ENCODE data around the gene ARHGAP30.

ARHGAP30 gene

DNA sequence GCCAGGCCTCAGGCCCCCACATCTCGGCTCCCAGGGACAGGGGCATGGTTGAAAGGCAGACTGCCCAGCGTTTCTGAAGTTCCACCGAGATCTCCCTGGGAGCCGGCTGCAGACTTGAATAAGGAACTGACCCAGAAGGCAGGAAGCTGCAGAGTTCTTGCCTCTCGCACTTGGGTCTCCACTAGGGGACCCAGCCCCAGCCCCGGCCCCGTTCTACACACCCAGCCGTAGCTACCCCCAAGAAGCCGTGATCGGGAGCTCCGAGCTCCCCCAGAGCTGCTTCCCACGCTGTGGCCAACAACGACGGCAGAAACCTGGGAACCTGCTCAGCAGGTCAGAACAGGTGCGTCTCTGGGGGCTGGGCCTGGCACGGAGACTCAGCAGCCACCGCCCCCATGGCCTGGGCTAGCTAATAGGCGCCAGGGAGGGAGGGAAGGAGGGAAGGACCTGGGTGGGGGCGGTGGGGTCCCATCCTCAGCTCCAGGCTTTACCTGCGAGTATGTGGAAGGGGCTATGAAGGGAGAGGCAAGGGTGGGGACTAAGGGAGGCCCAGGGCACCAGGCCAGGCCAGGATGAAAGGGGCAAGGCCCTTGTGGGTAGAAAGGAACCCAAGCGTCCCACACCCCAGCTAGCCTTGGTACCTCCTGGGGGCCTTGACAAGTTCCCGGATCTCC lies 19.7 kb upstream of the ARHGAP30 start, which contains the start of gene NECTIN4:
TSS of gene NECTIN4 (minus strand) at position 308 of the 674 bp plus-strand sequence. CDS start at position 46, 262 bp downstream.
- no peak for FAIRE-seq

DNA sequence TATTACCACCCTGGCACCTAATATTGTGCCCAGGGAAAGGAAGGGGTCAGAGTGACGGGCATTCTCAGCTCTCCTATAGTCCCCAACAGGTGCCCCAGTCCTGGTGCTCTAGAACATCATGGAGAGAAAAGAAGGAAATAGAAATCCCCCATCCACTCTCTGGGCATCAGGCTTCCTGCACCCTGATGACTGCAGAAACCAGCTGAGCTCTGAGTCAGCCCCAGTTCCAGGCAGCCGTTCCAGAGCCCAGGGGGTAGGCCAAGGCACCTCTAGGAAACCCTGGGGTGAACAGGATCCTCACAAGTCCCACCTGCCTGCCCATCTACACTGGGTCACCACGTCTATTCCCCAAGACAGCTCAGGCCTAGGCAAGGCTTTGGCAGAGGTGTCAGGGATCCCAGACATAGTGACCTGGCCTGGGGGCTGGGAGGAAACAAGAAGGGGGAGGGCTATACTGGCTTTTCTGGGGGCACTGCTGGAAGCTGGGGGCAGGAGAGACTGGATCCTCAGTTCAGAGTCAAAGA lies 19.0 kb upstream of the ARHGAP30 start:
- no peak for FAIRE-seq

DNA sequence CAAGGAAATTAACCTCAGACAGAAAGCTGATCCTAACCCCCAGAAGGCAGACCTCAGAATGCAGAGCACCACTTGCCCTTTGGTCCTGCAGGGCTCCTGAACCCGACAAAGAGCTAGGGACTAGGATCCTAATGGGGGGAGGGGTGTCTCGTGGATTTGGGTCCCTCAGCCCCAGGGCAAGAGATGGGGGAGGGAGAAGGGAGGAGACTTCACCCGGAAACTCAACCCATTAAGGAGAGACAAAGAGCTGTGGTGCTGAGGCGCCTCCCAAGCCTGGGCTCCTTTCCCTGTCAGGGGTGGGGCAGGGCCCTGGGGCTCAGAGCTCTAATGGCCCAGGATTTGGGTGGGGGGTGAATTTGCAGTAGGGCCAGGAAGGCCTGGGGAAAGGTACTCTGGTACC lies 16.8 kb upstream of the ARHGAP30 start:
- FAIRE-seq: no peak

DNA sequence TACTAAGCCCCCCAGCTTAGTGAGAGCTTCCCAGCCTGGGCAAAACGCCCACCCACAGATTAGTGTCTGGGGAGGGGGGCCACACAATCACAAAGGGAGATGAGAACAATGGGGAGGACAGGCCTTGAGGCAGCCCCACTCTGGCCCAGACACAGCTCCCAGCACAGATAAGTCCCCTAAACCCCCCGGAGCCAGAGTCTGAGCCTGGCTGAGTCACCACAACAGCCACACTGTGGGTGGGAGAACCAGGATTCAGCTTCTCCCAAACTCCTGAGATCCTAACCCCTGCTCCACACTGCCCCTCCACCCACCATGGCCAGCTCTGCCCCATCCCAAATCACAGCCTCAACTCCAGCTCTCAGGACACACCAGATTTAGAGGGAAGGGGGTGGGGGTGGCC lies 15.5 kb upstream of the ARHGAP30 start:
- FAIRE-seq: no peak

DNA sequence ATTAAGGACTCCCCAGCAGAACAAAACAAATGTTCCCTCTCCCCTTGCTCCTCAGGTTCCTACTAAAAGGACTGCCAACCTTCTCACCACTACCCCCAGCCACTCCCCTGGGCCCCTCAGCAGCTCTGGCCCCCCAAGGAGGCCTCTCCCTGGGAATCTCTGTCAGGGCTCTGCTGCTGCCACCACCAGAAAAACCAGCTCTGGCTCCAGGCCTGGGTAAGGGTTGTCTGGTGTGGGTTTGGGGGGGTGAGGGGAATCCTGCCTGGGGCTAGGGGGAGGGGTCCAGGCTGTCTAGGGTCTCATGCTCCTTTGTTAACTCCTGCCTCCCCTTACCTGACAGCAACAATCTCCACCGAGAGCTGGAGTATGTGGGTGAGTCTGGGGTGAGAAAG lies 14.9 kb upstream of the ARHGAP30 start:
- no peak for FAIRE-seq

DNA sequence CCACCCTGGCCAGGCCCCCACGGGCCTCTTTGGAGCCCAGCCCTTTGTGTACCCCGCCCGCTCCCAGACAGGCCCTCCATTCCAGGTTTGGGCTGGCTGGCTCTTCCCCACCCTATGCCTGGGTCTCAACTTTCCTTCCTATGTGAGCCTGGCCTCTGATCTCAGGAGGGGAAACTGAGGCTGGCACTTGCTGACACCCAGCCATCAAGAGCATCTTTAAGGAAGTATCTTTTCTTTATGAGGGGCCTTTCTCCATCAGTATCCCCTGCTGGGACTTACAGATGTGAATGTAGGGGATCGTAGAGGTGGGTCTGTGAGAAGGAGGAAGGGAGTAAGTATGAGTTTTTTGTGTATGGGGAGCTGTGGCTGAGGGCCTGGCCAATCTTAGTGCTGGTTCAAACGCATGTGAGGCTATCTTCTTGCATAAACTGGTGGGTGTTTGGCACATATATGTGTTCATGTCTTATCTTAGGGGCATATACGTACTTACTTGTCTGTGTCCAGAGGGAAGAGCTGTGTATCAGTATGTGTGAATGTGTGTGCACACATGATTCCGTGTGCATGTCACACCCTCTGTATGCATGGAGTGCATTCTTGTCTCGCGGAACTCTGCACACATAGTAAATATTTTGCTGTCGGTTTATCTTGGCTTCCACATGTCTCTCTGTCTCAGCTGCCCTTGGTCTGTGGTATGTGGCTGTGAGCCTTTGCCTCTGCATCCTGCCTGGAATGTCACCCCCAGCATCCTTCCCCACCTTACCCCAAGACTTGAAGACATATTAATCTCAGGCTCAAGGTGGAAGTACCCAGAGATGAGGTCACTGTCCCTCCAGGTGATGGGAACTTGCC lies 14.3 kb upstream of the ARHGAP30 start:
- FAIRE-seq: no peak

DNA sequence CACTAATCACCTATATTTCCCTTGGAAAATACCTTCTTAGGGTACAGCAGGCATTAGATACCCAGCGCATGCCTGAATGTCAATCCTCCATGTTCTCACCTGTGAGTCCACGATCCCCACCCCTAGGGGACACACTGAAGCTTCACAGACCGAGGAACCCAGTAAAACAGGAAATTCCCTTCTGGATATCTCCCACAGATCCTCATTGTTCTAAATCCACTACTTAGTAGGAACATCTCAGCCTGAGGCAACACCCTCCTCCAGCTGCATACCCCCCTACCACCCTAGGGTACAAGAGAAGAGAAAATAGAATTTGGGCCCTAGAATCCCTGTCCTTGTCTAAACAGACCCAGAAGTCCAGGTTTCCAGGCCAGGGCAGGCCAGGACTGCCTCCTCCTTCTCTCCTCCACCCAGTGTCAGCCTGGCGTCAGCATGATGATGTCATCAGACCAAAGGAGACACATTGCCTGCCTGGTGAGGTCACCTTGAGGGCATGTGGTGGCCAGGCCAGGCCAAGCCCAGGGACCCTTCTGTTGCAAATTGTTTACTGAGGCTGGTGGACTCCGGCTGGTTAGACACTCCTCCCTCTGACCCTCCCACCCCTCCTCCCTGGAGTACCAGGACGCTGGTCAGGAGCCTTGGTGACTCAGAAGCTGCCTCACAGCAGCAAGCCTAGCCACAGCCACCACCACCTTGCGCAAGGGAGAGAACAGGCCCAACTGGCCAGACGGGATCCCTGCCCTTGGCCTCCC lies 13.5 kb upstream of the ARHGAP30 start:
- no peak for FAIRE-seq

DNA sequence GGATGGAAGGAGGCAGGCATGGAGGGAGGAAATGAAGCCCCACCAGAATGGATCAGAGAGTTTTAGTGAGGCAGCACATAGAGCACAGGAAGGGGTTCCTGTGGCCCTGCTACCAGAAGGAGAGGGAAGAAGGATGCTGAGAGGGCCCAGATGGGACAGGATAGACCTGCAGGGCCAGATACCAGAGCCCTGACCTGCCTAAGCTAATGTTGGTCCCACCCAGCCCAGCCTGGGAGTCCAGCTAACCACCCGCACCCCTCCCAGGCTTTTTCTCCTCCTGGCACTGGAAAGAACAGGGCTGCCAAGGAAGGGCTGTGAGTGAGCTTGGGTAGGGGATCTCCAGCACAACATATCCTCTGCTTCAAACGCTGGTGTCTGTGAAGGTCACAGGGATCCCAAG lies 12.8 kb upstream of the ARHGAP30 start:
- FAIRE-seq: no peak

DNA sequence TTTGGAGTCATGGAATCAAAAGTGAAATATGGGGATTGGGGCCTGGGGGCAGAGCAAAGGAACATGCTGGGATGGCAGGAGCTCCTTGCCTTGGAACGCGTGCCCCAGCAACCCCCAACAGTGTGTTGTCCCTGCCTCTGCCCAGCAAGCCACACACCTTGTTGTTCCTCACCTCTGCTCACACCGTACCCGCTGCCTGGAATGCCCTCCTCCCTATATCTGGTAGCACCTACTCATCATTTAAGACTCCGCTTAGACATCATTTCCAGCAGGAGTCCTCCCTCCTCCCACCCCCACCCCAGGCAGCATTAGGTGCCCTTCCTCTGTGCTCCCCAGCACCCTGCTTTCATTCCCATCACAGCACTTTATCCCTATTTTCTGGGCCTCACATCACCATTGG lies 11.8 kb upstream of the ARHGAP30 start:
- FAIRE-seq: no peak

DNA sequence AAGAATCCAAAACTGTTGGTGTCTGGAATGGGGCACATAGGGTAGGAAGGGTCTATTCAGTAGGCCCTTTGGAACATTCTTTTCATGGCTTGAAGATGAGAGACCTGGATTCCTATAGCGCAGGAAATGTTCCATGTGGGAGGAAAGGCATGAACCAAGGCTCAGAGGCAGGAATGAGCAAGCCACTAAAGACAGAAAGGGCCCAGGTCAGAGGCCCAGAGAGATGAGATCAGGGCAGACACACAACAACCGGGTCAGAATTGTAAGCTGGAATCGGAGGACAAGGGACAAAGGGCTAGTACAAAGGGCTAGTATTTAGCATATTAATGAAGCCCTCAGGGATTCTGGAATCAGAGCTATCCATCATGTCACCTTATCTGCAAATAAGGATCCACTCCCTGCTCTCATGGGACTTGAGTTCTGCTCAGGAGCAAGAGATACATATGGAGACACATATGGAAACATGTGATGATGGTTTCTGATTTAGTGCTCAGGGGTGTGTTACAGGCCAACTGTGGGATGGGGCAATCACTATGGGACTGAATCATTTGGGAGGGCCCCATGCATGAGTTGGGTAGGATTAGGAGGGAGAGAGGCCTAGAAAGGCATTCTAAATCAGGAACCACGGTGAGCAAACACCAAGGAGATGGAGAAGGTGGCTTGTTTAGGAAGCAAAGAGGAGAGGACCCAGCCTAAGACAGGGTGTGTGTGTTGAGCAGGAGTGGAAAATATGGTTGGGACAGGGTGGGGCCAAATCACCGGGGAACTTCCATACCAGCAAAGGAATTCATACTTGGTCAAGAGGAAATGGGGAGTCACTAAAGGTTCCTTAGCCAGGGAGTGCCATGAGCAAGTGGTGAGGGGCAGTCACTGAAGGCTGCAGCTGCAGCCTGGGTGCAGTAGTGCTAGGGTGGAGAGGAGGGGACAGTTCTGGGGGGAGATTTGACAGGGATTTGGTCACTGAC lies 11.0 kb upstream of the ARHGAP30 start:
- no peak for FAIRE-seq

DNA sequence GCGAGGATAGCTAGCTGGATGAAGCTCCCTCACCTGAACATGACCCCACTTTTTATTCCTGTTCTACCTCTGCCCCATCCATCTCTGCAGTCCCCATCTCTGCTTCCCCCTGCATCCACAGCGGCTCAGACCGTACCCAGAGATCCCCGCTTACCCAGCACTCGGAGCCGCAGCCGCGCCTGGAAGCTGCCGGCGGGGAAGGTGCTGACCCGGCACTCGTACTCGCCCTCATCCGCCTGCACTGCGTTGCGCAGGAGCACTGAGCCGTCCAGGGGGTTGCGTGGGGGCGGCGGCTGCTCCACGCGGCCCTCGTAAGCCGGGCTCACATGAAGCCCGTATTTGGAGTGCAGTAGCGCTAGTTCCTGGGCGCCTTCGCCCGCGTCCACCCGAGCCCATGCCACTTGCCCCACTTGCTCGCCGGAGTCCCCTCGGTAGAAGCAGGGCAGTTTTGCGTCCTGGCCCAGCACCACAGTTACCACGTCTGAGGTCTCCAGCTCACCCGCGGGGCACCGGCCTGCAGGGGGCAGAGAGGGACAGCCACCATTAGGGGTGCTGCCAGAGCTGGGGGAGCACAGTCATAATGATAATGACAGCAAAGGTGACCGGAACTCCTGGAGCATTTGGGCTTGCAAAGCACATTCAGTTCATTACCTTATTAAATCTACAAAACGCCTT lies 9.9 kb upstream of the ARHGAP30 start:
- FAIRE-seq: no peak

DNA sequence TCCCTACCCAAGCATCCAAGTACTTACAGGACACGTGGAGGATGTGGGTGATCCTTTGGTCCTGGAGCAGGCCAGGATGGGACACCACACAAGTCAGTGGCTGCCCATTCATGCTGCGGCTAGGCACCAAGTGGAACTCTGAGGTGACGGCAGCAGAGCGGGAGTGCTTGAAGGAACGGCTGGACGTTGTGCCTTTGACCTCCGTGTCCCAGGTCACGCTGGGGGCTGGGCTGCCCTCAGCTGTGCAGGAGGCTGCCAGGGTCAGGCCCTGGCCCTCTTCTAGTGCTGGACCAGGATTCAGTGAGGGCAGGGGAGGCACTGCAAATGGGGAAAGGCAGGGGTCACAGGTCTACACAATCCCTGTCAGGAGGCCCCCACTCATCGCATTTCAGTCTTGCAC lies 7.7 kb upstream of the ARHGAP30 start:
- no peak for FAIRE-seq

DNA sequence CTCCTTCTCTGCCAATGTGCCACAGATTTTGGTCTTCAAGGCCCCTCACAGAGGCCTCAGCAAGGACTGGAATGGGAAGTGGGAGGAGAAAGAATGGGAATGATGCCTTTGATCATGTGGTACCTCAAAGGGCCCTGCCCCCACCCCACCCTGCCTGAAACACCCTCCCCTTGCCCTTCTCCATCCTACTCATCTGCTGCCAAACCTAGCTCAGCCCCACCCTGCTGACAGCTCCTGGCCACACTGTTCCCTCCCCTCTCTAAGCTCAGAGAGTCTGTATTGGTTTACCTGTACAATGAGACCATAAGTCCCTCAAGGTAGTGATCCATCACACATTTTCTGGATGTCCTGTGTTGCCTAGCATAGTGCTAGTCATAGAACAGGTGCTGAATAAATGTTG lies 6.7 kb upstream of the ARHGAP30 start:
- FAIRE-seq: no peak

DNA sequence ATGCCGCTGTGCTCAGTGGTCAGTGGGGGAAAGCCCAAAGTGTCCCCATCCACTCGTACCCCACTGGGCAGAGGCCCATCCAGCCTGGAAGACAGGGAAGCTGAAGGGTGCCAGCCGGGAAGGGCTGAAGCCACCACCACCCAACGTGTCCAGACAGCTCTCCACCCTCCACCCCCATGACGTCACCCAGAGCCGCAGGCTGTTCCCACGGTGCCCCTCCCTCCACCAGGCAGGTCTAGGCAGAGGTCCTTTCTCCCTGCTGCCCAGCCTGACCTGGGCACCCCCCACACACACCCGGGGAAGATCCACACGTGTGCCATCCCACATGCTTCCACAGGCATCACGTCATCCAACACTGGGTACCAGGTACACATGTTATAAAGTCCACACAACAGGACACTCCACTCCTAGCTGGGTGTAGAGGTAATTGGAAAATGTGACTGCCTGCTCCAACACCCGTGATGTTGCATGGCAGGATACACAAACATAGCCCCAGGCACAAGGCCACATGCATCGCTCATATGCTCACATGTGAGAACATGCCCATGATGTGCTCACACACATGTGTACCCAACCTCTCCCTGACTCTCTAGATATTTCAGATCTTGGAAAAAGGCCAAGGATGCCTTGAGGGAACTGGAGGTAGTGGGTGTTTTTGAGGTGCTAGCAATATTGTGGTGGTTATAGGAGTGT lies 5.1 kb upstream of the ARHGAP30 start:
- no peak for FAIRE-seq

DNA sequence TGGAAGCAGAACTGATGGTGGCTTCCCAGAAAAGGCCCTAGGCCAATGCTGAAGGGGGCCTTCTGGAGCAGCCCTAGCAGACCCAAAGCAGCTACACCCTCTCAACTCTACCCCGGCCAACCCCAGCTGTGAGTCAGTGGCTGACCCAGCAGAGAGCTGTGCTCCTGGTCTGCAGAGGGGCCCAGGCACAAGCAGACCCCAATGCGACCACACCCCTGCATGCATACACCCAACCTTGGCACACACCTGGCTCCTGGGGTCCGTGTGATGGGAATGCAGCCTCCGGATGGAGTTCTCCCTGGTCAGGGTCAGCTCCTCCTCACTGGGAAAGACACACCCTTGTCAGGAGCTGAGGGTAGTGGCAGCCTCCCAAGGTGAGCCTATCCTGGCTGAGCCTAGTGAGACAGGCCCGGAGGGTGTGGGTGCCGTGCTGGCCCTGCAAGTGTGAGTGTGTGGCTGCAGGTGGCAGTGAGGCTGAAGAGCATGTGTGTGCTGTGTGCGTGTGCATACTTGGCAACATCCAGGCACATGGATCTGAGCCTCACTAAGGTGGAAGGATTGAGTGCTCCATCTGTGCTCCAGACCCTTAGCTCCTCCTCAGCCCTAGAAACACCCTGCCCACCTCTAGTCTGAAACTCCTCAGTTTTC lies 3.9 kb upstream of the ARHGAP30 start:
- FAIRE-seq: no peak

DNA sequence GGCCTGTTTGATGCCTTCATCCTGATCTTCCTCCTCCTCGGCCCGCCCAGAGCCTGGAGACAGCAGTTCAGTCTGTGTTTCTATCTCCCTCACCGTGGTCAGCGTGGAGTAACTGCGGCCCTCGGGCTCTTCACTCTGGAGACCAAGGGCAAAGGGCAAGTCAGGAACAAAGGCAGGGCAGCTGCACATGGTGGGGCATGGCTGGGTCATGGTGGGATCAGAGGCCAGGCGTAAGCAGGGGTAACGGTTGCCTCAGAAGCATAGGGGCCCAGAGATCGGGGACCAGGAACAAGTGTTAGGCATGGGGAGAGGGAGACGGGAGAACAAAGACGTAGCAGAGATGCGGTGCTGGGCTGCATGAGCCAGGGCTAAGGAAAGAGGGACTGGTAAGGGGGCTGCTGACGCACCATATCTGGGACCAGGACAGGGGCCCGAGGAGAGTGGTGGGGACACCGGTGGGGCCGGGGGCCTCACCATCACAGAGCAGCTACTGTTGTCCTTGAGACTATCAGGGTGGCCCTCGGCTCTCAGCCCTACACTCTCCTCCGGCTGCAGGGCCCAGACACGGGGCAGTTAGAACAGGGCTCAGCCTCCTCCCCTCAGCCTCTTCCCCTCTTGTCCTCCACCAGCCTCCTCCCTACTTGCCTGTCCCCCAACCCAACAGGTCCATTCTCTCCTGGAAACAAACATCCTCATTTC lies 3.2 kb upstream of the ARHGAP30 start:
- no peak for FAIRE-seq

DNA sequence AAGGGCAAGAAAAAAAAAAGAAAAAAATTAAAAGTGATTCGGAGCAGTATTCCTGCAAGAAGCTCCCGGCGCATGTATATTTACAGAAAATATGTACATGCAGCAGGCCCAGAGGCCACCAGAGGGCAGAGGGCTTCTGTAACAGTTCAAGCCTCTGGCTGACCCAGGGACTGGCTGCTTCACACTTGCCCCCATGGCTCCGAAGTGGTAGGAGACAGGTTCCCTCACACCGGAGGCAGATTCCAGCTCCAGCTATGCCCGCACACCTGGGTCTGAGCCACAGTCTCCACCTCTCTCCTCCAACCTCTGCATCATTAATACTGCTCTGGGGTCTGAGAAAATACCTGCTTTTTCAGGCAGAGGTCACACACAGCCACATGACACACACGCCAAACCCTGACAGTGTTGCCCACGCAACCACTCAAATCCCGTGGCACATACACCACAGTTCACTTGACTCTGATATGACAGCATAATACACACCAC lies 2.2 kb upstream of the ARHGAP30 start:
- no peak for FAIRE-seq

DNA sequence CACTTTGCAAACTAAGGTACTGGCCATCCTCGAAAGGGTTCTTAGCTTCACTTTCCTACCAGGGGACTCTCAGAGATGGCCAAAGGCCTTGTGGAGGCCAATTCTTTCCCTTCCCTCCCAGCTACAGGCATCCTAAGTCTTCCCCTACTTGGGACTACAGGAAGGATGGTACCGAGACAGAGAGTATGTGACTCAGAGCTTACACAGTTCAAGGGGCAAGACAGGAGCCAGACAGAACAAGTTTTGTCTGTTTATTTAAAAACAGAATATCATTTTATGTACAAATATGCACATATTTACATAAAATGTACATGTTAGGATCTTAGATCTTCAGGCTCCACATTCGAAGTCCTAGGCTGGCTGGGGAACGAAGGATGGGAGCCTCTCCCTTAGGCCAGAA lies 1.1 kb upstream of the ARHGAP30 start:
- FAIRE-seq: no peak

DNA sequence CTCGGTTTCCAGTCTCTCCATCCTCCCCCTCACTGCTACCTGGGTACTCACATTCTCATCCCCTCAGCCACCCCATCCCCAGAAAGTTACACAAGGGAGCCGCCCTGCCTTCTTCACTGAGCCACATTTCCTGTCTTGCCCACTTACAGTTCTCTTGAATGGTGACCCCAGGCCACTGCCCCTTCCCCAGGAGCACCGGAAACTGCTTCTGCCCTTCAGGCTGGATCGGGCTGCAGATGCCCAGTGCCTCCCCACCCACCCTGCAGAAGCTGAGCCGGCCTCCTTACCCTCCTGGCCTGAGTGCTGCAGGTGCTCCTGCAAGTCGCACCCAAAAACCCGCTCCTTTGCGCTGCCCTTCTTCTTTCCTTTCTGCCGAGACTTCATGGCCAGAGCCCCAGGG lies 450 bp downstream of the ARHGAP30 start:
- FAIRE-seq: no peak

Data from islet of Langerhans (tissue), 1 donor.